Erythroblast (primary cell): ENCODE data around the gene CLCA1.

Source experiments
- GATA1 ChIP-seq: IDR thresholded peaks from 2 replicates; pipeline ENCODE4 v1.6.1; 2011; ENCODE audit warnings: low read depth, mild to moderate bottlenecking, control low read depth, low read length, moderate library complexity
- POLR2A ChIP-seq: IDR thresholded peaks from 2 replicates; pipeline ENCODE4 v1.6.1; 2011; ENCODE audit warnings: mild to moderate bottlenecking, low read length

- TF ChIP-seq POLR2A (no peak), GATA1 (no peak)
Measured at GRCh38 chr1:86466986-86467385, 1.7 kb upstream of the CLCA1 start.
